GM19238 (cell line): Measurements from ENCODE around the gene DAB1.

Experiments
- DNase-seq: peaks from one replicate; pipeline ENCODE4 v3.0.0; 2011; ENCODE audit warnings: low spot score; ENCODE audit not compliant: insufficient read length

The DAB1 gene

GRCh38 chr1:56954664-56955063 lies 469.2 kb downstream of the DAB1 start:
- DNase-seq: no peak

- DNase-seq: no peak
Observed at GRCh38 chr1:56953386-56953785, 470.5 kb downstream of the DAB1 start.

- no peak for DNase-seq
Observed at GRCh38 chr1:56952501-56952900, 471.4 kb downstream of the DAB1 start.

- DNase-seq: no peak
Observed at GRCh38 chr1:56948403-56949023, 475.3 kb downstream of the DAB1 start.
